ENCODE results near the gene PAFAH1B2. TPM values are rescaled to one million over a fixed set of nuclear protein-coding genes. Genes with fewer than 3 reads are reported as not detected.

Gene PAFAH1B2
- total and polyA plus RNA-seq, 2 experiments from 2014 or later = 87.5 to 148 TPM

- TF ChIP-seq REST (IDR thresholded peaks at IDR 0.05; ENCODE audit: unreplicated experiment) (no peak), STAT1 (IDR thresholded peaks at IDR 0.05; ENCODE audit: unreplicated experiment) (no peak), CREB1 (CRISPR knock-in tag; IDR thresholded peaks at IDR 0.05; ENCODE audit: low read depth) (no peak)
Measured at GRCh38 chr11:117183724-117184349, 39.8 kb downstream of the PAFAH1B2 start (continued).

- H3K27me3 ChIP-seq (ENCODE audit: insufficient read depth) = no peaks in the 10 kb centered on the region
- Mint-ChIP-seq H3K4me1 (peaks cover 5% of the 10 kb centered on the region), H3K4me3 (no peak overlapping the region), H3K9me3 (no peaks in the 10 kb centered on the region), H3K36me3 (ENCODE audit: low read depth) (peaks cover 4% of the 10 kb centered on the region; the same call in 2 of the 3 replicates), H3K27me3 (ENCODE audit: insufficient read depth, low read depth, poor library complexity) (peaks cover 13% of the 10 kb centered on the region), H3K27ac (no peak overlapping the region)
- no peak overlapping the region for H3K27ac ChIP-seq (ENCODE audit: low read depth)
- H3K4me2 ChIP-seq = no peak overlapping the region
- no peaks in the 10 kb centered on the region for H3F3A ChIP-seq (replicated peaks; ENCODE audit: low read depth)
- no peaks in the 10 kb centered on the region for H4K20me1 ChIP-seq (replicated peaks; ENCODE audit: insufficient read depth)
- H2AFZ ChIP-seq = no peak overlapping the region
- H3K9me2 ChIP-seq (ENCODE audit: insufficient read depth) = no peaks in the 10 kb centered on the region
- H3K4me1 ChIP-seq (ENCODE audit: insufficient read depth) = 0 out of 2 replicates have a peak, but pooled peaks cover 3% of the 10 kb centered on the region
- H3K4me3 ChIP-seq = no peak overlapping the region
- no peak for DNase-seq (ENCODE audit: low spot score)
- H3K79me2 ChIP-seq (replicated peaks; ENCODE audit: insufficient read depth) = no peaks in the 10 kb centered on the region
- no peak for ATAC-seq
- no peaks in the 10 kb centered on the region for H3K36me3 ChIP-seq (ENCODE audit: insufficient read depth)
- TF ChIP-seq STAT1 (IDR thresholded peaks at IDR 0.05; ENCODE audit: unreplicated experiment) (no peak), NANOG (IDR thresholded peaks at IDR 0.05; ENCODE audit: borderline replicate concordance) (no peak), ZNF331 (CRISPR knock-in tag; IDR thresholded peaks at IDR 0.05; ENCODE audit: low read depth) (no peak), EZH2 (IDR thresholded peaks at IDR 0.05; ENCODE audit: low read depth, unreplicated experiment) (no peak), ZNF462 (CRISPR knock-in tag; IDR thresholded peaks at IDR 0.05) (no peak), POLR2AphosphoS5 (IDR thresholded peaks at IDR 0.05; ENCODE audit: low read depth) (no peak), REST (IDR thresholded peaks at IDR 0.05; ENCODE audit: unreplicated experiment) (no peak)
Measured at GRCh38 chr11:117185736-117186430, 41.8 kb downstream of the PAFAH1B2 start.

All from GM23338 (cell line).